ENCODE data around the gene CCDC184.
"Not testable (repeated sequence)": the region's sequence is repeated elsewhere in the genome, so short reads cannot be mapped to it uniquely, and the experiment has no call there.

CCDC184 gene

DNA sequence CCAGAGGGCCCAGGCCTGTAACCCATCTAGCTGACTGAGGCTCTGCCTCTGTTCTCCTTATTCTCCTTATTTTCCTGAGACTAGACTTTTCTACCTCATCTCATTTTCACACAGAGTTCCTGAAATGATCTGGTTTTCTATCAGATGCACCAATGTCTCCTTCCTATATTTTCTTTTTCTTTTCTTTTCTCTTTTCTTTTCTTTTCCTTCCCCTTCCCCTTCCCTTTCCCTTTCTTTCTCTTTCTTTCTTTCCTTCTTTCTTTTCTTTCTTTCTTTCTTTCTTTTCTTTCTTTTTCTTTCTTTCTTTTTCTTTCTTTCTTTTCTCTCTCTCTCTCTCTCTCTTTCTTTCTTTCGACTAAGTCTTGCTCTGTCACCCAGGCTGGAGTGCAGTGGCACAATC is 3.0 kb upstream of the CCDC184 start:
- DNase-seq: no peak

DNA sequence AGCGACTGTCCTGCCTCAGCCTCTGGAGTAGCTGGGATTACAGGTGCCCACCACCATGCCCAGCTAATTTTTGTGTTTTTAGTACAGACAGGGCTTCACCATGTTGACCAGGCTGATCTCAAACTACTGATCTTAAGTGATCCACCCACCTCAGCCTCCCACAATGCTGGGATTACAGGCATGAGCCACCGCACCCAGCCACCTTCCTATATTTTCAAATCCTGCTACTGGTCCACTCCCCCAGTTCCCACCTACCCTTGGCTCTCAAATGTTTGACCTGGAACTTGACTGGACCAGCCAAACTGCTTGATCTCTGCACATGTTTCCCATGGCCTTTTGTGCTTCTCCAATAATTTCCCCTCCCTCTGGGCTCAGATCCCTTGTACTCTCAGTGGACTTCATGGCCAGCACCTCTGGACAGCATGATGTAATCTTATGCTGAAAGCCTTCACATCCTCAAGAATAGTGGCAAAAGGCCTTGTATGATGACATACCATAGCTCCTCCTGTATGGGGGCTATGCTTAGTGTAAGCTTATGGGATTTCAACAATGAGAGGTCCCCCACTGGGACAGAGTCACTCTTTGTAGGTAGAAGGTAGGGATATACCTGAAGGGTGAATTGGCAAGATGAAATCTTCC is 2.5 kb upstream of the CCDC184 start:
- DNase-seq: no peak

DNA sequence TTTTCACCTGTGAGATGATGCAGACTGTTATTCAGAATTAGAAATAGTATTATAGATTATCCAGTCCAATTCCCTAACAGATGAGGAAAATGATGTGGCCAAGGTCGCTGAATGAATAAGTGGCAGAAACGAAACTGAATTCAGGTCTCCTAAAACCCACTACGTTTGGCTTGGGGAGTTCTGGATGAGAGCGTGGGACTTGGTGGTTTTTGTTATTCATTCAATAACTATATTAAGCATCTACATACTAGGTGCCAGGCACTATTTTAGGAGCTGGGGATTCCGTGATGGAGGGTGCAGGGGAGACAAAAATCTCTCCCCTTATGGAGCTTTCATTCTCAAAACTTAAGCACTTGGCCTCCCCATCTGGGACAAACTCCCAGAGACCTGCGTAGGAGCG is 813 bp upstream of the CCDC184 start:
- DNase-seq: no peak

DNA sequence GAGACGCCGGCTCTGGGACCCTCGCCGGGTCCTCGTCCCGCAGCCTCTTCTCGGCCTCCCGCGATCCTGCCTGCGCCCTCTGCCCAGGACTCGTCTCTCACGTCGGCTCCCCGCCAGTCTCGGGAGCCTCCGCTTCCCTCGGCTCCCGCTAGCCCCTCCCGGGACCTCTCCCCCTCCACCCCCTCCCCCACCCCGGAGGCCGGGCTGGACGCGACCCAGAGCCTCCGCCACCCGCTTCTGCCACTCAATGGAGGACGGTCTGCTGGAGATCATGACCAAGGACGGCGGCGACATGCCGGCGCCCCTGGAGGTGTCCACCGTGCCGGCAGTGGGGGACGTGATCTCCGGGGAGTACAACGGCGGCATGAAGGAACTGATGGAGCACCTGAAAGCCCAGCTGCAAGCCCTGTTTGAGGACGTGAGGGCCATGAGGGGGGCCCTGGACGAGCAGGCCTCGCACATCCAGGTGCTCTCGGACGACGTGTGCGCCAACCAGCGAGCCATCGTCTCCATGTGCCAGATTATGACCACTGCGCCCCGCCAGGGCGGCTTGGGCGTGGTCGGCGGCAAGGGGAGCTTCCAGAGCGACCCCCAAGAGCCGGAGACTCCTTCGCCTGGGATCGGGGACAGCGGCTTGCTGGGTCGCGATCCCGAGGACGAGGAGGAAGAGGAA is 568 bp downstream of the CCDC184 start:
- DNase-seq: no peak

DNA sequence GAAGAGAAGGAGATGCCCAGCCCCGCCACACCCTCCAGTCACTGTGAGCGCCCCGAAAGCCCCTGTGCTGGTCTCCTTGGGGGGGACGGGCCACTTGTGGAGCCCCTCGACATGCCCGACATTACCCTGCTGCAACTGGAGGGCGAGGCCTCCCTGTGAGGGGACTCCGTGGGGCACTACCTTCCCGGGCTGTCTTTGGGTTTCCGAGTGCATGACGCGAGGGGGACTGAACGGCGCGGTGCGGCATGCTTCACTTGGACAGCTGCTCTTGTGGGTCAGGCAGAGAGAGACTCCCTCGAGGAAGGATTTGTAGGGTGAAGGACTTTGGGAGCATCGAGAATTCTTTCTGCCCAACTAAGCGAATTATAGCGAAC is 1.1 kb downstream of the CCDC184 start:
- DNase-seq: no peak

DNA sequence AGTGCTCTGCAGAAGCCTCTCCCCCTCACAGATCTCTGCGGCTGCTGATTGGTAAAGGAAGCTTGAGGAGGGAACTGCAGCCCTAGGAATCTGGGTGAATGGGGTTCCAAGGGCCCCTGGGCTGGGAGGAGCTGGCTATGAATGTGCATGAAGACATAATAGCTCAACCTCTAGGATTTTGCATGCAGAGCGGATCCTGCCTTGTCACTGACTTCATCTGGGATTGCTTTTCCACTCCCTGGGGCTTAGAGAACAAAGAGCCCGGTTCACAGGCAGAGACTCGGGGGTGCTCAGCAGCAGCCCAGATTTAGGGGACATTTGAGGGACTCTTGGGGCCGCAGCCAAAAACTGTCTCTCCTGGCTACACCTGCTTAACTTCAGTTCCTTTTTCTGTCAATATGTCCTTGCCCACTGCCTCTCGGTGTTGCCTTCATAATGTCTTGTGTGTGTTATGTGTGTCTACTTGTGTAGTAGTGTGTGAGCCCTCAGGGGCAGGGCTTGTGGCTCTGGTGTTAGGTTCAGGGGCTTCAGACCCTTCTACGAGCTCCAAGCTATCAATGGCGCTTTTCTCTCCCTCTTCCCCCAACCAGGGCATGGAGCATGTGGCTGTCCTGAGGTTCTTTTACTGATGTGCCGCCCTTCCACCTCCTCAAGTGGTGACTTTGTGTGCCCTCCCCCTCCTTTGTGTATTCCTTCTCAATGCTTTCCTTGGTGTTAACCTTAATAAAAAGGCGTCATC is 1.9 kb downstream of the CCDC184 start:
- no peak for DNase-seq

DNA sequence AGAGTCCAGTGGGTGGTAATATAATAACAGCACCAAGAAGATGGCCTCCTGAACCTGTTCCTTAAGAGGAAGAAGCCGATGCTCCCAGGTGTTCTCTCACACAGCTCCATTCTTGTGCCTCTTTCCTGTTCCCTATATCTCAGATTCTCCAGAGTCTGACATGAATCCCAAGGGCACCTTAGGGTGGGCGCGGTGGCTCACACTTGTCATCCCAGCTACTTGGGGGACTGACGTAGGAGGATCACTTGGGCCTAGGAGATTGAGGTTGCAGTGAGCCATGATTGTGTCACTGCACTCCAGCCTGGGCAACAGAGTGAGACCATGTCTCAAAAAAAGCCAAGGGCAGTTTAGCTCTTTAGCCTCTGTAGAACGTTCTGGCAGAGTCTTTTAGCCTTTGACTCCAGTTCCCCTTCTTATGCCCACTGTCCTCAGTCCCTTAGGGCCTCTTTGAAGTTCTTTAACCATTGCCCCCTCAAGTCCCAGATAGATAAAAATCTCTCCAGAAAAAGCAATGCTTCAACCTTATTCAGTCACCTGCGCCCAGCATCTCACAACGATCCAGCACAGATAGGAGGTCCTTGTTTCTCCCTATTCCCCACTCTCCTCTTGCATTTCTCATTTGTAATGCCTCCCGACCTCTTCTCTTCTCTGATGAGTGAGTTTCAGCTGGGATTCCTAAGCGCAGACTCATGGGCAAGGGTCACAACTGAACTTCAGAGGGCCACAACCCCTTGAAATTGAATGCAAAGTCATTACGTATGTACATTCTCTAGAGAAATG is 4.7 kb downstream of the CCDC184 start:
- no peak for DNase-seq

DNA sequence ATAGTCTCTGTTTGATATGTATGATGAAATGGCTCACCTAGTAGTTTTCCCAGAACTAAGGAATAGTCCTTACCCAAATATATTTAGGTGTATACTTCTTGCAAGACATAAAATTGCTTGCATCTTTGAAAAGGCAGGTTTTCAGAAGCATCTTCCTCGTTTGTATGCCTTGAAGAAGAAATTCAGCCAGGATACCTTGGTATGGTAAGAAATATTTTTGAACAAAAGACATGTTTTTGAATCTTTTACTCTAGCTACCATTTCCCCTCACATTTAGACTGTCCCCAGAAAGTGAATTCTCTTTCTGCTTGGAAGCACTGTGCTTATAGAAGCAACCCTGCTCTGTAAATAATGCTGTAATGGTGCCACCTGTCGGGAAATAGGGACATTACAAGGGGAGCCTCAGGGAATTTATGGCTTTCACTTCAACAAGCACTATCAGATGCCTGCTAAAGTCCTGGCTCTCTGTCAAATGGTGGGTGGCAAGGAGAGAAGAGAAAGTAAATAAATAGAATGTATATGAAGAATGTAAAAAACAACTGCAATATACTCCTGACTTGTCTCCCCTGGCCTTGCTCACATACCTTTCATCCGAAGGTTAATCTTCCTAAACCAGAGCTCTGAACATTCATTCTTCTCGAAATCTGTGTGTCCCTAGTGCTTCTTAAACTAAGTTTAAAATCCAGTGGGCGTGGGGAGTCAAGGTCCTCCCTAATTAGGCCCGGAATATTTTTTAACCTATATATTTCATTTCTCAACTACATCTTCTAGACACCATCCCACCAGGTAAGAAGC is 6.1 kb downstream of the CCDC184 start:
- no peak for DNase-seq

DNA sequence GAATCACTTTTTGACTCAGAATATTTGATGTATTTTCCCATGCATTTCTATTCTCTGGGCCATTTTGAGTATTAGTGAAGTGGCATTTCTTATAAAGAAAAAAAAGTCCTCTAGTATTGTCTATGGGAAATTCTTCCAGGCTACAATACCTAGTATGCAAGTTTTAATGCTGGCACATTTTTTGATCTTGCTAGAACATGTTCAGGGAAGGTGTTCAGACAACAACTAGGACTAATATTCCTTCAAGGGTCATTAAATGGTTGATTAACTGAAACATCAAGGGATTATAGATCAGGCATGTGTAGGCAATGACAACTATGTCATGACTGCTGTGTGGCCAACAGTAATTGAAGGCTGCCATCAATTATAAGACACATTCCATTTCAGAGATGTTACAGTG is 7.7 kb downstream of the CCDC184 start:
- no peak for DNase-seq

DNA sequence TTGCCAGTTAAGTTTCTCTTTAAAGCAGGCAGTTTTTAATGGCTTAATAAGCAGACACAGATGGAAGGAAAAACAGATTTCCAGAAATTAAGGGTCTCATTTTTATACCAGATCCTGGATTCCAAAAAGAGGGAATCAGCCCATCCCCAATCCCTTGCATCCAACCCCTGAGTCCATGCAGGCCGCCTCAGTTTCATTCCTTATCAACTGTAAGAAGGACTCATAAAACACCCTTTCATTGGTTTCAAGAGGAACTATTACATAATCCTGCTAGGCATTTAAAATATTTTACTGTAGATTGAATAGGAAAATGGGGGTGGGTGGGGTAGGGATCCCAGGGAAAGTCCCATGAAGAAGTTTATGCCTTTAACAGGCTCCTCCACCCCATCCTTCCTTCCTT is 9.4 kb downstream of the CCDC184 start:
- DNase-seq: no peak

DNA sequence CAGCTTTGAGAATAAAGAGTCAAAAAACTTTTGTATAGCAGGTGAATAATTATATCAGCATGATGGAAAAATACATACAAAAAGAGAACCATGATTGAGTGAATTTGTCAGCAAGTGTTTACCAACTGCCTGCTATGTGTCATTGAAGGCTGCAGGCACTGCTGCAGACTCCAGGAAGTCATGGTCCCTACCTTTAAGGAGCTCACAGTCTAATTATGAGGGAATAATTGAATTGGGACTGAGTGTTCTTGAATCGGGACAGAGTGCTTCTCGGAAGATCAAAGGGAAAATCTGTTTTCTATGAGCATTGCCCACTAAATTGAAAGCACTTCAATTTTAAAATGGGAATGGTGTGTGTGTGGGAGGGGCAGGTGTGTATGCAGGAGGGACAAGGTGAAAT is 10.2 kb downstream of the CCDC184 start:
- DNase-seq: no peak

DNA sequence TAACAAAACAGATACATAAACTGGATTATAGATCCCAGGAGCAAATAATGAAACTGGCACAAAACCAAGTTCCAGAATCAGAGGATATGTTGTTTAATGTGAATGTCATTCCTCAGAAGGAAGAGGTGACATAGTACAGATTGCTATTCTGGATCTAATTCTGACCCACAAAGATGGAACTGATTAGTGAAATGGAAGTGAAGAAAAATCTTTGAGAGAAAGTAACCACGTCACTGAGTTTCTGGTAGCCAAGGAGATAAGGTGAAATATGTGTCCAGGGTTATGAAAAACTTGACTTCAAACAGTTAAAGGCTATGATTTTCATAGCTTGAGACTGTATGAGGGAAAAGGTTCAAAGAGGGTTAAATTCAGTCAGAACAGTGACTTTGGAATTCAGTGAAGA is 11.4 kb downstream of the CCDC184 start:
- DNase-seq: no peak

DNA sequence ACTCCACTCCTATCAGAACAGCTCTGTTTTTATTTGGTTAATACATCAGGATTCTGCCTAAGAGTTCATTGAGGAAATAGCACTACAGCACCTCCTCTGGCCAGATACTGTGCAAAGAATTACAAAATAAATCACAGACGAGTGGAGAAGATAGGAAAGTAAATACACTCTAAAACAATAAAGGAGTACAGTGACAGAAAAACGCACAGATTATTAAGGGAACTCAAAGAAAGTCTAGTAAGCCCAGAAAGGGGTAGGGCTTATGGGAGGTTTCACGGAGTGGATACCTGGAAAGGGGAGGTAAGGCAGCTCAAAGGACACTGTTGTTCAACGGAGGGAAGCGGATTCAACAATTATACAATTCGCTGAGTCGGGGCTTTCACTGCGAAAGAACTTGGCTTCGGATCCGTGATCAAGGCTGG is 14.1 kb downstream of the CCDC184 start:
- DNase-seq: no peak

DNA sequence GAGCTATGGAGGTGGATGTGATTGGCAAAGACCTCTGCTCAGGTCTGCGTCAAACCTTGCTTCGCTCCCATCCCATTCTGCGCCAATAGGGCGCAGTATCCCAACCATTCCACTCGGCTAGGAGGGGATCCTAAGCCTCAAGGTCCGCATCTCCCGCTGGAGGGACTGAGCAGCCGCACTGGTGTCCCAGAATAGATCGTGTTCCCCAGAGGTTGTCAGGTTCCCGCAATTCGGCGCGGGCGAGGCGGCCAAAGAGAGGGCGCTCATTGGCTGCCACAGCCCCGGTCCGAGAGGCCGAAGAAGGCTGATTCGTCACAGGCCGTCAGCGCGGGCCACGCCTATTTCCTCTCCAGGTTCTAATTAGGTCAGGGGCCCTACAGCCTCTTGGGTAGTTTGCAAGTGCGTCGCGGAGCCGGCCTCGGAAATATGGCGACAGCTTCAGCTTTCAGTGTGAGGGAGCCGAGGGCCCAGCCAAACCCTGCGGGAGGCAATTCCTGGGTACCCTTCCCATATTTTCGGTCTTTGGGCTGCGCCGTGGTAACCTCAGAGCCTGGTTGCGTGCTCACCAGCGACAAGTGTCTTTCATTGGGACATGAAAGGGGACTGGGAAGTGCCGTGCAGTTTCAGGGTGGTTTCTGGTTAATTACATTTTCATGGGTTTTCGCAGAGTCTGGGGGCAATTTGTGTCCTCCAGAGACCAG is 14.7 kb downstream of the CCDC184 start:
- DNase-seq: no peak

DNA sequence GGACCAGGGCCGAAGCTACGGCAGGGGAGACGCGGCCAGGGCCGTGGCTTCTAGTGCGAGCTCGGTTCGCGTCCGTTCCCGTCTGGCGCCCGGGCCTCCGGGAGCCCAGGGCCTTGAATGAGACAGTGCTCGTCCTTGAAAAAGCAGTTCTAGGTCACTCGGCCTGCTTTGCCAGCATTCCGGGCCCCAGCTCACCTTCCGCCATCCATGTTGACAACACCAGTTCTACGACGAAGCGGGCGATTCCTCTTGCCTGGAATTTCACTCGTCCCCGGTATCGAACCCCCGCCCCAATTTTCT is 15.2 kb downstream of the CCDC184 start:
- DNase-seq: no peak

DNA sequence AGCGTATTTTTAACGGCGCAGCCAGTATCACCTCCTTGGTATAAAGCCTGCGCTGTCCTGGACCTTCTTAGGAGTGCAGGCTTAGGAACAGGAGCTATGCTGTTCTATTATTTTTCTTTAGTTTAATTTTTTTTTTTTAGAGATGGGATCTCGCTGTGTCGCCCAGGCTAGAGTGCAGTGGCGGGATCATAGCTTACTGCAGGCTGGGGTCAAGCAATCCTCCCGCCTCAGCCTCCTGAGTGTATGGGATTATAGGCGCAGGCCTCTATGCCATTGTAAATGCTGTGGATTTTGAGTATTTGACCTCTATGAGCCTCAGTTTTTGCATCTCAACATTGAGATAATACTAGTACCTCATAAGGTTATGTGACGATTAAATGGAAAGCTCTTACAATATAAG is 15.5 kb downstream of the CCDC184 start:
- DNase-seq: no peak

DNA sequence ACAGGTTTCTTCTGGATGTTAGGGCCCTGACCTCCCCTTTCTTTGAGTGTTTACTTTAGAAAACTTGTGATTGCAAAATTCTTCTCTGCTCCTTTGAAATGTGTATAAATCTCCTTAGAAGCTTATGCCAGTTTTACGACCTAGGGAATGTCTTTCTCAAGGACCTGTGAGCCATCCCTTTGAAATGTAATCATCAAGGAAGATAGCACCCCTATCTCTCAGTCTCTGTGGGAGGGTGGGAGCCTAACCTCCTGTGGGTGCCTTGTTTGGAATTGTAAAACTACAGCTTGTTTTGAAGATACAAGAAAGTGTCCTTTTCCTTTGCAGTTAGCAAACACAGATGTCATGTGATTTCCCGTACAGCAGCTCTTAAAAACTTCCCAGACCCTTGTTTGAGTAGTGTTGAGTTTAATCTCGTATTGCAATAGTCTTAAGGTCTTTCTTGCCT is 16.4 kb downstream of the CCDC184 start:
- DNase-seq: no peak

DNA sequence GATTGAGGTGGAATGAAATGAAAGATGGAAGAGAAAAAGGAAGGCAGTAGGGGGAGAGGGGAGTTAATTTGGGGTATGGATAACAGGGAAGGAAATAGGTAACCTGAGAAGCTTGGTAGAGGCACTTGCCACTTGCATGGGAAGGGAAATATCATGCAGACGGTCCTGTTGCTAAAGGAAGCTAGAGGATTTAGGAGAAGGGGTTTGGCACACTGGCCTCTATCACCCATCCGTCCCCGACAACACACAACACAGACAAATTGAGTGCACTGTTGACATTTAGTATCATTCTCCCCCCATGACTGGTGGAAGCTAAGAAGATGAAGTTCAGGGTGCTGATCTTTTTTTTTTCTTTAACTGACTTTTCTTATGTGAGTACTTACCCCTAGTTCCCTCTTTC is 17.6 kb downstream of the CCDC184 start:
- no peak for DNase-seq

DNA sequence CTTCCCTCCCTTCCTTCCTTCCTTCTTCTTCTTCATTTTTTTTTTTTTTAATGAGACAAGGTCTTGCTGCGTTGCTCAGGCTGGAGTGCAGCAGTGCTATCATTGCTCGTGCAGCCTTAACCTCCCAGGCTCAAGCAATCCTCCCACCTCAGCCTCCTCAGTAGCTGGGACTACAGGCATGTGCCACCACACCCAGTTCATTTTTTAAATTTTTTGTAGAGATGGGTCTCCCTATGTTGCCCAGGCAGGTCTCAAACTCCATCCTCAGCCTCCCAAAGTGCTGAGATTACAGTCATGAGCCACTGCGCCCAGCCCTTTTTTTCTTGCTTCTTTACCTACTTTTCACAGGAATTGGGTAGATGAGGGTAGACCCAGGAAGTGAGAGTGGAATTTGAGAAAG is 18.1 kb downstream of the CCDC184 start:
- DNase-seq: no peak

DNA sequence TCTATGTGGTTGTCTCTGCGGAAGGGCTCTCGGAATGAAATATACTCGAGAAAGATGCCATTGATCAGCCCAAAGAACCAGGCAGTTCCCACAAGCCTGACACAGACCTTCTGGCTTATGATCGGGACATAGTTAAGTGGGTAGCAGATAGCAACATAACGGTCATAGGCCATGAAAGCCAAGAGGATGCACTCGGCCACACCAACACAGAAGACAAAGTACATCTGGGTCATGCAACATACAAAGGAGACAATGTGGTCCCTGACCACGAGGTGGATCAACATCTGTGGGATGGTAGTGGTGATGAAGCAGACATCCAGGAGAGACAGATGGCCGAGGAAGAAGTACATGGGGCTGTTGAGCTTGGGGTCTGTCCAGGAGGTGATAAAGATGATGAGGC is 19.3 kb downstream of the CCDC184 start:
- no peak for DNase-seq

DNA sequence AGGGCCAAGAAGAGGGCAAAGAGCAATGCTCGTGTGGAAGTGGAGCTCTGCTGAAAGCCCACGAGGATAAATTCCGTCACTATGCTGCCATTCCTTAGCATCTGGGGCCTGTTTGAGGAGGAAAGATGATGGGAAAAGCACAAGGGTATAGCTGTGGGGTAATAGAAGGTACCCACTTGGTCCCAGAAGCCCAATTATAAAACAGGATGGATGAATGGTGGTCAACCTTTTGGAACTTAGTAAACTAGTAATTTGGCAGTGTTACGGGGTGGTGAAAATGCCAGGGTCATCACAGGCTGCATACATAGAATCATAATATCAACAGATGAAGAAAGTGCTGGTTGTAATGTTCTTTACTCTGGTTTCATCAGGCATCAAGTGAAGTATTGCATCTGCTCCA is 19.7 kb downstream of the CCDC184 start, which contains the start of gene OR10AD1:
Gene OR10AD1 (minus strand): TSS at position 101 of the 400 bp plus-strand sequence. CDS start 0 bp downstream, at position 101.
- DNase-seq: no peak

DNA sequence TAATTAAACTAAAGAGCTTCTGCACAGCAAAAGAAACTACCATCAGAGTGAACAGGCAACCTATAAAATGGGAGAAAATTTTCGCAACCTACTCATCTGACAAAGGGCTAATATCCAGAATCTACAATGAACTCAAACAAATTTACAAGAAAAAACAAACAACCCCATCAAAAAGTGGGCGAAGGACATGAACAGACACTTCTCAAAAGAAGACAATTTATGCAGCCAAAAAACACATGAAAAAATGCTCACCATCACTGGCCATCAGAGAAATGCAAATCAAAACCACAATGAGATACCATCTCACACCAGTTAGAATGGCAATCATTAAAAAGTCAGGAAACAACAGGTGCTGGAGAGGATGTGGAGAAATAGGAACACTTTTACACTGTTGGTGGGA is 26.1 kb downstream of the CCDC184 start:
- DNase-seq: not testable (repeated sequence)
